H9 (cell line): Measurements from ENCODE around the gene VSX1. TPM values are rescaled to one million over a fixed set of nuclear protein-coding genes. Genes with fewer than 3 reads are reported as not detected.

Source experiments
- DNase-seq: peaks from one replicate; pipeline ENCODE4 v3.0.0-alpha.2; 2017
- H2AFZ ChIP-seq: one replicate; pipeline ENCODE4 v1.6.1; 2013; ENCODE audit warnings: mild to moderate bottlenecking, low read length, control low read depth, moderate library complexity
- H2AK5ac ChIP-seq: 2 replicates; pipeline ENCODE4 v1.6.1; 2013; ENCODE audit warnings: low read length, control low read depth, mixed read lengths; ENCODE audit not compliant: insufficient read length
- H2BK120ac ChIP-seq: one replicate; pipeline ENCODE4 v1.6.1; 2013; ENCODE audit warnings: low read depth, mild to moderate bottlenecking, low read length, control low read depth, inconsistent platforms; ENCODE audit not compliant: poor library complexity, severe bottlenecking
- H2BK12ac ChIP-seq: 2 replicates; pipeline ENCODE4 v1.6.1; 2013; ENCODE audit warnings: low read length, control low read depth, mixed read lengths, low read depth; ENCODE audit not compliant: insufficient read length
- H2BK15ac ChIP-seq: 2 replicates; pipeline ENCODE4 v1.6.1; 2013; ENCODE audit warnings: low read depth, low read length, control low read depth
- H2BK20ac ChIP-seq: one replicate; pipeline ENCODE4 v1.6.1; 2013; ENCODE audit warnings: low read depth, mild to moderate bottlenecking, low read length, control low read depth, inconsistent platforms; ENCODE audit not compliant: poor library complexity, severe bottlenecking
- H2BK5ac ChIP-seq: 2 replicates; pipeline ENCODE4 v1.6.1; 2013; ENCODE audit warnings: low read length, control low read depth, mixed read lengths; ENCODE audit not compliant: insufficient read length
- H3K14ac ChIP-seq: 2 replicates; pipeline ENCODE4 v1.6.1; 2013; ENCODE audit warnings: low read length, control low read depth; ENCODE audit not compliant: insufficient read depth
- H3K18ac ChIP-seq: 2 replicates; pipeline ENCODE4 v1.6.1; 2013; ENCODE audit warnings: low read depth, mild to moderate bottlenecking, mixed read lengths, low read length, control low read depth; ENCODE audit not compliant: insufficient read length
- H3K23ac ChIP-seq: 2 replicates; pipeline ENCODE4 v1.6.1; 2013; ENCODE audit warnings: low read length, control low read depth, mixed read lengths, low read depth; ENCODE audit not compliant: insufficient read length
- H3K23me2 ChIP-seq: 2 replicates; pipeline ENCODE4 v1.6.1; 2013; ENCODE audit warnings: low read depth, mild to moderate bottlenecking, mixed read lengths, low read length, control low read depth; ENCODE audit not compliant: insufficient read length, poor library complexity, severe bottlenecking
- H3K27ac ChIP-seq: 2 replicates; pipeline ENCODE4 v1.5.1; 2013; ENCODE audit warnings: low read length, control low read depth, mixed read lengths, low read depth; ENCODE audit not compliant: insufficient read length
- H3K27me3 ChIP-seq: 2 replicates; pipeline ENCODE4 v1.6.1; 2013; ENCODE audit warnings: low read length, control low read depth, inconsistent platforms; ENCODE audit not compliant: insufficient read depth
- H3K4ac ChIP-seq: 2 replicates; pipeline ENCODE4 v1.6.1; 2013; ENCODE audit warnings: low read depth, mild to moderate bottlenecking, control low read depth, inconsistent platforms, low read length, moderate library complexity
- H3K4me1 ChIP-seq: 2 replicates; pipeline ENCODE4 v1.6.1; 2013; ENCODE audit warnings: low read length, control low read depth, inconsistent platforms; ENCODE audit not compliant: insufficient read depth
- H3K4me2 ChIP-seq: 2 replicates; pipeline ENCODE4 v1.6.1; 2013; ENCODE audit warnings: low read length, control low read depth, mixed read lengths; ENCODE audit not compliant: insufficient read length, insufficient read depth
- H3K56ac ChIP-seq: 2 replicates; pipeline ENCODE4 v1.6.1; 2013; ENCODE audit warnings: low read depth, mild to moderate bottlenecking, mixed read lengths, low read length, control low read depth; ENCODE audit not compliant: insufficient read length
- H3K79me1 ChIP-seq: 2 replicates; pipeline ENCODE4 v1.6.1; 2013; ENCODE audit warnings: low read depth, mild to moderate bottlenecking, moderate library complexity, low read length, control low read depth, inconsistent platforms; ENCODE audit not compliant: insufficient read depth, poor library complexity, severe bottlenecking
- H3K79me2 ChIP-seq: 2 replicates; pipeline ENCODE4 v1.6.1; 2013; ENCODE audit warnings: low read length, control low read depth, inconsistent platforms; ENCODE audit not compliant: insufficient read depth
- H3K9ac ChIP-seq: 2 replicates; pipeline ENCODE4 v1.6.1; 2013; ENCODE audit warnings: low read length, control low read depth, mixed read lengths; ENCODE audit not compliant: insufficient read length; ENCODE audit errors: extremely low read depth
- H3K9me3 ChIP-seq: one replicate; pipeline ENCODE4 v1.6.1; 2013; ENCODE audit warnings: low read depth, low read length, inconsistent platforms; ENCODE audit not compliant: control insufficient read depth
- H3T11ph ChIP-seq: one replicate; pipeline ENCODE4 v1.6.1; 2013; ENCODE audit warnings: mild to moderate bottlenecking, low read length, control low read depth, inconsistent platforms
- H4K20me1 ChIP-seq: one replicate; pipeline ENCODE4 v1.6.1; 2013; ENCODE audit not compliant: control insufficient read depth, insufficient read length, insufficient read depth
- H4K5ac ChIP-seq: 2 replicates; pipeline ENCODE4 v1.6.1; 2013; ENCODE audit warnings: low read depth, mild to moderate bottlenecking, mixed read lengths, low read length, control low read depth; ENCODE audit not compliant: insufficient read length
- H4K8ac ChIP-seq: replicated peaks from 2 replicates; pipeline ENCODE4 v1.6.1; 2013; ENCODE audit warnings: low read length, control low read depth, mixed read lengths, low read depth; ENCODE audit not compliant: insufficient read length
- H4K91ac ChIP-seq: 2 replicates; pipeline ENCODE4 v1.6.1; 2013; ENCODE audit warnings: low read depth, mild to moderate bottlenecking, moderate library complexity, mixed read lengths, low read length, control low read depth; ENCODE audit not compliant: insufficient read length
- H3K27ac Mint-ChIP-seq, 3 experiments: 2 replicates in 2 of 3; 3 replicates in 1 of 3; pipeline ENCODE4 v1.8.0; 2020 to 2021; ENCODE audit warnings: mixed read lengths in 3 of 3, mild to moderate bottlenecking in 1 of 3, moderate library complexity in 1 of 3
- H3K27me3 Mint-ChIP-seq: 2 replicates; pipeline ENCODE4 v1.8.0; 2021; ENCODE audit warnings: low read depth, mild to moderate bottlenecking, moderate library complexity, mixed read lengths
- H3K36me3 Mint-ChIP-seq, 3 experiments: 2 replicates in 2 of 3; 3 replicates in 1 of 3; pipeline ENCODE4 v1.8.0; 2020 to 2021; ENCODE audit warnings: low read depth in 3 of 3, mixed read lengths in 3 of 3; ENCODE audit not compliant: insufficient read depth in 1 of 3
- H3K4me1 Mint-ChIP-seq, 2 experiments: 2 replicates each; pipeline ENCODE4 v1.8.0; 2020; ENCODE audit warnings: mixed read lengths in 2 of 2
- H3K4me3 Mint-ChIP-seq, 2 experiments: 2 replicates in 1 of 2; 3 replicates in 1 of 2; pipeline ENCODE4 v1.8.0; 2020 to 2021; ENCODE audit warnings: mild to moderate bottlenecking in 2 of 2, mixed read lengths in 2 of 2, moderate library complexity in 1 of 2
- H3K9me3 Mint-ChIP-seq, 2 experiments: 2 replicates in 1 of 2; 3 replicates in 1 of 2; pipeline ENCODE4 v1.8.0; 2020; ENCODE audit warnings: mild to moderate bottlenecking in 2 of 2, mixed read lengths in 2 of 2, moderate library complexity in 1 of 2
- WGBS: extraction: QIAGEN DNeasy Blood & Tissue Kit; methylation state at CpG from one replicate; pipeline ENCODE4 v1.1.7; 2013; ENCODE audit warnings: missing lambda C conversion rate, low lambda C conversion rate, mixed read lengths; ENCODE audit not compliant: insufficient read length; ENCODE audit errors: extremely low coverage; 5-methylcytosine and 5-hydroxymethylcytosine counted together
- total RNA-seq: library from RNA; stranded (reverse); gene quantifications from 2 replicates; pipeline ENCODE4 v1.2.1, GENCODE V29; 2021
- TF ChIP-seq, protein P1 (sequence below): fragments of 200-600 bp; sonication (generic); conservative IDR thresholded peaks from 3 replicates; pipeline ENCODE4 v1.8.0; 2021; ENCODE audit warnings: antibody characterized with exemption, mild to moderate bottlenecking

The VSX1 gene
- total RNA-seq, 1 experiment from 2014 or later, result not detected

DNA sequence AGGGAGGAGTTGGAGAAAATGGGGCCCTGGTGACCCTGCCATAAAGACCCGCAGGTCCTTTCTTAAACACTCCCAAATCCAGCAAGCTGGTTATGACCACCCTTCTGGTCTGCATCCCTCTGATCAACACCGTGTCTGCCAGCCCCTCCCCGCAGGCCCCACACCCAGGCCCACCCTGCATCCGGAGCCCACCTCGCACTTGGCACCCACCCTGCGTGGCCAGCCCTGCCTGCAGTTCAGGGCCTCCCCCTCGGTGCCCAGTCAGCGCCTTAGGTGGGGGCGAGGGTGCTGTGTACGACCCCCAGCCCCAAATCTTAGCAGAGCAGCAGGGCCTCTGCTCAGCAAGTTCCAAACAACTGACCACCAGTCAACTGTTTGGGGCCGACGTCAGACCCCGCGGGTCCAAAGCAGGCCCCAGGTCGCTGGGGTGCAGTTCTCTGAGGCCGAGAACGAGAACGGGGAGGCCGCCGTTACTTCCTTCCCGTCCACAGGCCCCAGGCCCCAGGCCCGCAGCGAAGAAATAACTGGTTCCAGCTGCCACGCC is 25.2 kb downstream of the VSX1 start:
- Histone ChIP-seq H3K4me2 (peak overlapping the region; percentile 69), H3K18ac (no peak overlapping the region), H3K23ac (no peak overlapping the region), H3K4ac (no peak overlapping the region), H4K20me1 (no peaks in the 10 kb centered on the region), H3K23me2 (peaks cover 19% of the 10 kb centered on the region), H3K79me2 (no peaks in the 10 kb centered on the region), H2BK5ac (no peak overlapping the region), H3K14ac (no peak overlapping the region; the same call in 1 of the 2 replicates), H3K9me3 (no peaks in the 10 kb centered on the region), H3K56ac (no peak overlapping the region), H4K5ac (no peak overlapping the region), H3K79me1 (no peaks in the 10 kb centered on the region), H2BK20ac (no peak overlapping the region), H3K27ac (no peak overlapping the region), H3T11ph (no peak overlapping the region), H2AFZ (no peak overlapping the region), H2BK12ac (no peak overlapping the region), H3K27me3 (peaks cover 45% of the 10 kb centered on the region; the same call in 1 of the 2 replicates), H2BK15ac (no peak overlapping the region), H2BK120ac (no peak overlapping the region), H3K4me1 (no peaks in the 10 kb centered on the region), H4K91ac (no peak overlapping the region), H2AK5ac (no peak overlapping the region), H4K8ac (no peak overlapping the region), H3K9ac (no peak overlapping the region)
- no peak for DNase-seq
- peak overlapping the region; percentile 57 to 74 for H3K4me3 Mint-ChIP-seq
- TF ChIP-seq, protein P1, sequence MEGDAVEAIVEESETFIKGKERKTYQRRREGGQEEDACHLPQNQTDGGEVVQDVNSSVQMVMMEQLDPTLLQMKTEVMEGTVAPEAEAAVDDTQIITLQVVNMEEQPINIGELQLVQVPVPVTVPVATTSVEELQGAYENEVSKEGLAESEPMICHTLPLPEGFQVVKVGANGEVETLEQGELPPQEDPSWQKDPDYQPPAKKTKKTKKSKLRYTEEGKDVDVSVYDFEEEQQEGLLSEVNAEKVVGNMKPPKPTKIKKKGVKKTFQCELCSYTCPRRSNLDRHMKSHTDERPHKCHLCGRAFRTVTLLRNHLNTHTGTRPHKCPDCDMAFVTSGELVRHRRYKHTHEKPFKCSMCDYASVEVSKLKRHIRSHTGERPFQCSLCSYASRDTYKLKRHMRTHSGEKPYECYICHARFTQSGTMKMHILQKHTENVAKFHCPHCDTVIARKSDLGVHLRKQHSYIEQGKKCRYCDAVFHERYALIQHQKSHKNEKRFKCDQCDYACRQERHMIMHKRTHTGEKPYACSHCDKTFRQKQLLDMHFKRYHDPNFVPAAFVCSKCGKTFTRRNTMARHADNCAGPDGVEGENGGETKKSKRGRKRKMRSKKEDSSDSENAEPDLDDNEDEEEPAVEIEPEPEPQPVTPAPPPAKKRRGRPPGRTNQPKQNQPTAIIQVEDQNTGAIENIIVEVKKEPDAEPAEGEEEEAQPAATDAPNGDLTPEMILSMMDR, result no peak
- peaks cover 16 to 20% of the 10 kb centered on the region in 2 experiments; a peak in 3 of 4 replicates for H3K4me1 Mint-ChIP-seq
- no CpG with 5 or more reads among the region's 24 CpGs for WGBS
- no peaks in the 10 kb centered on the region; a peak in 1 of 5 replicates for H3K9me3 Mint-ChIP-seq
- H3K27ac Mint-ChIP-seq, result no peak overlapping the region
- H3K27me3 Mint-ChIP-seq, result peaks cover 88% of the 10 kb centered on the region
- H3K36me3 Mint-ChIP-seq, result no peaks in the 10 kb centered on the region
